Progenitor cell of endocrine pancreas (in vitro differentiated cells): ENCODE data around the gene GSTK1. TPM values are rescaled to one million over a fixed set of nuclear protein-coding genes. Genes with fewer than 3 reads are reported as not detected.

Experiments used
- DNase-seq: peaks from one replicate; pipeline ENCODE4 v3.0.0; 2021; ENCODE audit warnings: low spot score; ENCODE audit not compliant: unreplicated experiment
- H3K27ac Mint-ChIP-seq: 2 replicates; pipeline ENCODE4 v1.8.0; 2021; ENCODE audit warnings: mild to moderate bottlenecking, moderate library complexity, mixed read lengths
- H3K27me3 Mint-ChIP-seq: 2 replicates; pipeline ENCODE4 v1.8.0; 2021; ENCODE audit warnings: mixed read lengths
- H3K36me3 Mint-ChIP-seq: 2 replicates; pipeline ENCODE4 v1.8.0; 2022; ENCODE audit warnings: mixed read lengths; ENCODE audit not compliant: insufficient read depth
- H3K4me1 Mint-ChIP-seq: 2 replicates; pipeline ENCODE4 v1.8.0; 2021; ENCODE audit warnings: low read depth, mixed read lengths
- H3K4me3 Mint-ChIP-seq: 2 replicates; pipeline ENCODE4 v1.8.0; 2021; ENCODE audit warnings: low read depth, mild to moderate bottlenecking, moderate library complexity, mixed read lengths
- H3K9me3 Mint-ChIP-seq: 2 replicates; pipeline ENCODE4 v1.8.0; 2021; ENCODE audit warnings: low read depth, mixed read lengths
- CTCF ChIP-seq: fragments of 200-600 bp; sonication (generic); IDR thresholded peaks from one replicate; pipeline ENCODE4 v1.5.0; 2021; ENCODE audit warnings: antibody characterized with exemption, mild to moderate bottlenecking; ENCODE audit not compliant: unreplicated experiment
- total RNA-seq: library from RNA; stranded (reverse); gene quantifications from 2 replicates; pipeline ENCODE4 v1.2.1, GENCODE V29; 2021

Gene GSTK1
- total RNA-seq, 1 donor from 2014 or later, result 110 TPM

- H3K27me3 Mint-ChIP-seq, result peaks cover 6% of the 10 kb centered on the region
- no peaks in the 10 kb centered on the region for H3K36me3 Mint-ChIP-seq
- no peak overlapping the region for H3K4me3 Mint-ChIP-seq
- no peaks in the 10 kb centered on the region for H3K4me1 Mint-ChIP-seq
- no peak for TF ChIP-seq CTCF
- peaks cover 21% of the 10 kb centered on the region for H3K9me3 Mint-ChIP-seq
- no peak for DNase-seq
- no peak overlapping the region for H3K27ac Mint-ChIP-seq
These were observed 28.7 kb upstream of the GSTK1 start for GRCh38 chr7:143234533-143234875.

DNA sequence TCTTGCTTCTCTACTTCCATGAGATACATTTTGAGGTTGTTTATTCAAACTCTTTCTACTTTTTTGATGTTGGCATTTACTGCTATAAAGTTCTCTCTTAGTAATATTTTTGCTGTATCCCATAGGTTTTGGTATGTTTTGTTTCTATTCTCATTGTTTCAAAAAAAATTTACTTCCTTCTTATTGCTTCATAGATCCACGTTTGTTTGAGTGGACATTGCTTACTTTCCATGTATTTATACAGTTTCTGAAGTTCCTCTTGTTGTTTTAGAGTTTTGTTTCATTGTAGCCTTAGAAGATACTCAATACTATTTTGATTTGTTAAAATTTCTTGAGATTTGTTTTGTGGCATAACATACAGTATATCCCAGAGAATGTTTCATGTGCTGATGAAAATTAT, 27.7 kb upstream of the GSTK1 start:
- H3K4me3 Mint-ChIP-seq, result no peak overlapping the region
- H3K27ac Mint-ChIP-seq, result no peak overlapping the region
- no peaks in the 10 kb centered on the region for H3K36me3 Mint-ChIP-seq
- no peak for DNase-seq
- H3K4me1 Mint-ChIP-seq, result peaks cover 3% of the 10 kb centered on the region
- no peak for TF ChIP-seq CTCF
- peaks cover 6% of the 10 kb centered on the region for H3K27me3 Mint-ChIP-seq
- H3K9me3 Mint-ChIP-seq, result peaks cover 21% of the 10 kb centered on the region

- Mint-ChIP-seq H3K27me3 (peaks cover 7% of the 10 kb centered on the region), H3K4me3 (no peak overlapping the region), H3K9me3 (peaks cover 21% of the 10 kb centered on the region), H3K4me1 (peaks cover 5% of the 10 kb centered on the region), H3K27ac (no peak overlapping the region), H3K36me3 (no peaks in the 10 kb centered on the region)
- TF ChIP-seq CTCF, result no peak
- no peak for DNase-seq
These were observed 26.7 kb upstream of the GSTK1 start for GRCh38 chr7:143236408-143236990.

GRCh38 chr7:143237366-143237765, 25.9 kb upstream of the GSTK1 start:
- Mint-ChIP-seq H3K4me1 (peaks cover 6% of the 10 kb centered on the region), H3K27ac (no peak overlapping the region), H3K9me3 (peaks cover 21% of the 10 kb centered on the region), H3K27me3 (peaks cover 15% of the 10 kb centered on the region), H3K4me3 (no peak overlapping the region), H3K36me3 (no peaks in the 10 kb centered on the region)
- no peak for DNase-seq
- TF ChIP-seq CTCF, result no peak

- Mint-ChIP-seq H3K4me3 (no peak overlapping the region), H3K36me3 (no peaks in the 10 kb centered on the region), H3K27ac (no peak overlapping the region), H3K9me3 (peaks cover 21% of the 10 kb centered on the region), H3K4me1 (peaks cover 14% of the 10 kb centered on the region), H3K27me3 (peaks cover 15% of the 10 kb centered on the region)
- DNase-seq, result no peak
- no peak for TF ChIP-seq CTCF
These were observed 24.8 kb upstream of the GSTK1 start for GRCh38 chr7:143238289-143238980.
